Activated gamma-delta T cell (primary cell): ENCODE data around the gene NIPAL1.

Experiments
- DNase-seq: peaks from one replicate; lab custom pipeline; 2025; lab: John Stamatoyannopoulos, UW

NIPAL1 gene

DNA sequence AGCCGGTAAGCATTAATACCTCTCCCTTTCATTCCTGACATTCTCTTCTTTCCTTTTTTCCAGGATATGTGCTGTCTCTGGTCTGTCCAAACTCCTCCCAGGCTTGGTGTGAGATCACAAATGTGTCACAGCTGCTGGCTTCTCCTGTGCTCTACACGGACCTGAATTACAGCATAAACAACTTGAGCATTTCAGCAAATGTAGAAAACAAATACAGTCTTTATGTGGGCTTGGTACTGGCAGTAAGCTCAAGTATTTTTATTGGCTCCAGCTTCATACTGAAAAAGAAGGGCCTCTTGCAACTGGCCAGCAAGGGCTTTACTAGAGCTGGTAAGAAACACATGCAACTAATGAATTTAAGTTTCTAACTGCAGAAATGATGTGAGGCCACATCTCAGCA, 8.4 kb downstream of the NIPAL1 start:
- no peak for DNase-seq

DNA sequence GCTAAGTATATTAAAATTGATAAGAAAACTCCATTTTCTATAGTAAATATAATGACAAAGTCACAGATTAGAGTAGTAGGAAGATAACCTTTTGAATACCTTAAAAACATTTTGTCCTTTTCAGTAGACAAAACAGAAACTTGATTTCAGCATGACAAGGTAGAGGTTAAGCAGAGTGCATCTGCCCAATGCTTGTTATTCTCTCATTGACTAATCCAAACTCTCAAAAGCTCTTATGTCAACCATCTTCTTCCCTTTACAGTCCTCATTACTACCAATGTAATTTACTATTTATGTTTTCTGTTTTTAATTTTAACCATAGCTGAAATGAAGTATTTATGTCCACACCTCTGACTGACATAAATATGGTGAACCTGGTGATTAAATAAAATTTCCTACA, 11.1 kb downstream of the NIPAL1 start:
- no peak for DNase-seq

DNA sequence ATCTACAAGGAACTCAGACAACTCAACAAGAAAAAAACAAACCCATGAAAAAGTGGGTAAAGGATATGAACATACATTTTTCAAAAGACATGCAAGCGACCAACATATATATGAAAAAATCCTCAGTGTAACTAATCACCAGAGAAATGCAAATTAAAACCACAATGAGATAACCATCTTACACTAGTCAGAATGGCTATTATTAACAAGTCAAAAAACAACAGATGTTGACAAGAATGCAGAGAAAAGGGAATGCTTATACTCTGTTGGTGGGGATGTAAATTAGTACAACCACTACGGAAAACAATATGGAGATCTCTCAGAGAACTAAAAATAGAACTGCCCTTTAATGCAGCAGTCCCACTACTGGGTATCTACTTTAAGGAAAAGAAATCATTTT, 12.1 kb downstream of the NIPAL1 start:
- no peak for DNase-seq

DNA sequence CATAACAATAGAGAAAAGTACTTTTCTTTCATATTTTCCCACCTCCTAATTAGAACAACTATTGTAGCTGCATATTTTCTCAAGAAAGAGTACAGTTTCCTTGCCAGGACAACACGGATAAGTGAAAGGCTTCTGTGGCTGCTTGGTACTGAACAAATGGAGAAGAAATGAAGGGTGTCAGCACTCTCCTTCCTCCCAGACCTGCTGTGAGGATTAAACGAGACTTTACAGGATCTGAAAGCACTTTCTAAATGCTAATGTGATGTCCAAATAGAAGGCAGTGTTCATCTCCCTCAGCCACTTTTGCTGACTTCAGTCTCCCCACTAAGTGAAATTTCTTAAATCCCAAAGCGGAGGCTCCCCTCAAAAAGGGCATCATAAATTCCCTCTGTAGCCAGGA, 13.9 kb downstream of the NIPAL1 start:
- DNase-seq: no peak

DNA sequence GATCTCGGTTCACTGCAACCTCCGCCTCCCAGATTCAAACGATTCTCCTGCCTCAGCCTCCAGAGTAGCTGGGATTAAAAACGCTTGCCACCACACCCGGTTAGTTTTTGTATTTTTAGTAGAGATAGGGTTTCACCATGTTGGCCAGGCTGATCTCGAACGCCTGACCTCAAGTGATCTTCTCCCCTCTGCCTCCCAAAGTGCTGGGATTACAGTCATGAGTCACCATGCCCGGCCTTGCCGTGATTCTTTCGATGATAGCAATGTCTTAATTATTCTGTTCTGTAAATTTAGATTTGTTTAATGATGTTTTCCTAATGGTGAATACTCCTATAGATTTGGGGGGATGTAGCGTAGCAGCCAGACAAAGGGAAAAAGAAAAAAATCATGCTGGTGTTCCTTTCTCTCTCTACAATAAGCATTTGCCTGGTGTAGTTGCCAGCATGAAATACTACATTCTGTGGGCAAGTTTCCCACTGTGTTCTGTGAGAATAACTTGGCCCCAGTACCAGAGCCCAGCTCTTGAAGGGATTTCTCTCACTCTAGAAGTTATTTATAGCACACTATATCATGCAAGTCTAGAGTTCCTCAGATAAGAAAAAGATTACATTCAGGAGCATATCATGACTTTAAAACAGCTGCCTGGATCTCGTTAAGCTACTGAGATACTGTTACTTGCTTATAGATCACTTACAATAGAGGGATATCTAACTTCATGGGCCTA, 15.4 kb downstream of the NIPAL1 start:
- DNase-seq: no peak

DNA sequence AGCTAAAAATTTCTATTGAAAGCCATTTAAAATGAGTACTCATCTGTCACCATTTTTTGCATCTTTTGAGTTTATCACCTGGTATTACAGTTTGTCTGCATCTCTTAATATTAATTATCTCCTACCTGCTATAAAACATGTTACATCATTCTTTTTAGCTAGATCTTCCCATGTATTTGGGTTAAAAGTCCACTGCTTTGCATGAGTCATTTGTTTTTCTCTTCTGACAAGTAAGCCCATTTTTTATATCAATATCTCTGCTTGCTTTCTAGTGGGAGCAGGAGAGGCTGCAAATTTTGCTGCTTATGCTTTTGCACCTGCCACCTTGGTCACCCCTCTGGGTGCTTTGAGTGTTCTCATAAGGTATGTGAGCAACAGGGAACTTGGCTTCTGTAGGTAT, 16.1 kb downstream of the NIPAL1 start:
- no peak for DNase-seq

DNA sequence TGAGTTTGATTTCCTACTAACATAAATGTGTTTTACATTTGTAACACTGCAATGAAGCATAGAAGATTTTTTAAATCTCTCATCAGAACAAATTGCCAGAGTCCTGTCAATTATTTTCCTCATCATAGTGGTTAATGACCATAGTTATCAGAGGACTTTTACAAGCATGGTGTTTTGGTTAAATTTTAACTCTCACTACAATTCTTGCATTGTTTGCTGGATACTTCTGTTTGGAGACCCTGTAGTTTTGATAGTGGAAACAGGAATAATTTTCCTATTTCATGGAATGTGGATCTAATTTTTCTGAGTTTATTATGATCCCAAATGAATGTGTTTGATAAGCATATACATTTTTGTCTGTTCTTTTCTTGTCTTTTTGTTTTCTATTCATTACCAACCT, 16.8 kb downstream of the NIPAL1 start:
- no peak for DNase-seq

DNA sequence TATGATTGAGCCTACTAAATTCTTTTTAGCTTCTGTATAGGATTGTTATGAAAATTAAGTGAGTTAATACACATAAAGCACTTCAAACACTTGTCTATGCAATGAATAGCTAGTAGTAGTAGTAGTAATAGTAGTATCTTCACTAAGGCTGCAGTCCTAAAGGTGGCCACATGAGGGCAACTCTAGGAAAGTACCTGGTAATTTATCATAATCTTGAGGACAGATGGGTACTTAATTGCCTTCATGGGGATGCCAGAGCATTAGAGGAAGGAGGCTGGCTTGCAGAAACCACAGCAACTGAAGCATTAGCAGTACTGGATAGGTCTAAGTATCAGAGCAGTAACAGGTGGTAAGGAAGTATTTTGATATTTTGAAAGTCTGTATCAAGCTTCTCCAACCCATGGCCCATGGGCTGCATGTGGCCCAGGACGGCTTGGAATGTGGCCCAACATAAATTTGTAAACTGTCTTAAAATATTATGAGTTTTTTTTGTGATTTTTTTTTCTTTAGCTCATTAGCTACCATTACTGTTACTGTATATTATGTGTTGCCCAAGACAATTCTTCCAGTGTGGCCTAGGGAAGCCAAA, 17.3 kb downstream of the NIPAL1 start:
- no peak for DNase-seq

DNA sequence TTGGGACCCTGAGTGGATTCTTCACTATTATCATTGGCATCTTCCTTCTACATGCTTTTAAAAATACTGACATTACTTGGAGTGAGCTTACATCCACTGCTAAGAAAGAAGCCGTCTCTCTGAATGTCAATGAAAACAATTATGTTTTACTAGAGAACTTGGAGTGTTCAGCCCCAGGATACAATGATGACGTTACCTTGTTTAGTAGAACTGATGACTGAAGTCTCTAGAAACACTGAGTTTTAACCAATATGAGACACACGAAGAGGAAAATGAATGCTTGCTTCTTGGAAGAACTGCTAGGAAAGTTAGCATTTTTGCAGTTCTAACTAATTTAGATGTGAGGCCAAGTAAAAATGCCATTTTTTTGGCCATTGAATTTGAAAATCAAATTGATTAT, 19.4 kb downstream of the NIPAL1 start:
- DNase-seq: no peak

DNA sequence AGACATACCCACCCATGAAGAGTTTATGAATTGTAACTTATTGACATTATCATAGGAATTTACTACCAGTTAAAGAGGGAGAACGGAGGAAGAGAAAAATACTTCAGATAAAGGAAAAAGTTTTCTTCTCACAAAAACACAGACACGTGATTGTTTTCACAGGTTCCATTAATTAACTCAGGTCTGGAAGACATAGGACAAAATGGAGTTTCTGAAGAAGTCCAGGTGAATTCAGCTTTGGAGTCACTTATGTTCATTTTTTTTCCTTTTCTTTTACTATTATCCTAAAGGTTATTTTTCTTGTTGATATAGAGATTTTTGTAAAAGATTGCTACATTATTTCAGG, 20.5 kb downstream of the NIPAL1 start:
- DNase-seq: no peak

DNA sequence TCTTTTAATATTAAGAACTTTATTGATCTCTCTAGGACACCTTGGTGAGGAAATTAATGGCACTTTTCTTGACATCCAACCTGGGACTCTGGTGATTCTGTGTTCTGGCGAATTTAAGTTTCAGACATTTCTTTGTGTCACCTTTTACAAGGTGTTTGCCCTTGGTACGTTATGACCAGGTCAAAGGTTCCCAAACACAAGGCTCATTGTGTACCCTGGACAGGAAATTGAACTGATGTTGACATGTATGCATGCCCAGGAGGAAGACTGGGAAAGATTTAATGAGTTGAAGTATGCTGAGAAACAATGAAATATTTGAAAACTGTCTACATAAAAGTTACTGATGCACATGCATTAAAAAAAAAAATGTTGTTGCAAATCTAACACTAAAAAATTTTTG, 22.1 kb downstream of the NIPAL1 start:
- DNase-seq: no peak

DNA sequence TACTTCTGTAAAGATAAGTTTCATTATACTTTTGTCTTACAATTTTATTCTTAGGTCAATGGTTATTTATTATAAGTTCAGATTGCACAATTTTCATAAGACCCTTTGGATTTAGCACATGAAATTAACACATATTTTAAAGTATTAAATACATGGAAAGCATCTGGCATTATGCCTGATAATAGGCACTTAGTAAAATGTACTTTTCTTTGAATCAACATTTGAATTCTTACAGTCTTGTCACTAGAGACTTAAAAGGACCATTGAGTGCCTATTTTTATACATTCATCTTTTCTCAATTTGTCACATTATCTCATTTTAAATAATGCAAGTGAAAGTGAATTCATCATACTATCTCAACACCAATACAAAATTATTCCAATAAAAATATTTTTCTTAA, 23.0 kb downstream of the NIPAL1 start:
- no peak for DNase-seq

DNA sequence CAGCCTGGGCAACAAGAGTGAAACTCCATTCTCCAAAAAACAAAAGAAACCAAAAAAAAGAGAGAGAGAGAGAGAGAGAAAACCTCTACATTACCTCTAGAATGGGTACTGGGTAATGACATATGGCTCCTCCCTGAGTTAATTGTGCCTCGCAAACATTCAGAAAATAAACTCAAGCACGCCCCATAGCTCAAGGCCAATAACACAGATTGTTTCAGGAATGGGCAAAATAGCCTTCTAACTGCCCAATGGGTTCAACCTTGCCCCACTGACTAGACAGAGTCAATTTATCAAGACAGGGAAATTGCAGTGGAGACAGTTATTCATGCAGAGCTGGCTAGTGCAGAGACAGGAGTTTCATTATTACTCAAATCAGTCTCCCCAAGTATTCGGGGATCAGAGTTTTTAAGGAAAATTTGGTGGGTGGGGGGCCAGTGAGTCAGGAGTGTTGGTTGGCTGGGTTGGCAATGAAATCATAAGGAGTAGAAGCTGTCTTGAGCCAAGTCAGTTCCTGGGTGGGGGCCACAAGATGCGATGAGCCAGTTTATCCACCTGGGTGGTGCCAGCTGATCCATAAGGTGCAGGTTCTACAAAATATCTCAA, 25.1 kb downstream of the NIPAL1 start:
- no peak for DNase-seq

DNA sequence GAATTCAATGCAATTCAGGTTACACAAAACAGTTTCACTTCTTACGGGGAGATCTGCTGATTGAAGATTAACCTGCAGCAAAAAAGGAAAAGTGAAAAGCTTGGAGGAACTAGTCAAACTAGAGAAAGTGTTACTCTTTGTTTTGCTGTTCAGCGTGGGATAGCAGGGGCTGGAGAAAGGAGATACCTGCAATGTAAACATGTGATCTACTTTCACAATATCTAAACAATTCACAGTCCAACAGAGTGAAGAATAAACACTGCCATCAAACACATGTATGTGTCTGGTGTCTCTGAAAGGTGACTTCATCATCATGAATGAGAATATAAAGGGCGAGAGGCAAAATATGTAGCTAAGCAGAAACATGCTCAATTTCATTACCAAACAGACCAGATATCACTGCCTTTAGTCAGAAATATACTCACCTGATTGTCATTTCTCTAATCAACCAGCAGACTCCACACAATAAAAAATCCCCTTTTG, 26.4 kb downstream of the NIPAL1 start:
- no peak for DNase-seq

DNA sequence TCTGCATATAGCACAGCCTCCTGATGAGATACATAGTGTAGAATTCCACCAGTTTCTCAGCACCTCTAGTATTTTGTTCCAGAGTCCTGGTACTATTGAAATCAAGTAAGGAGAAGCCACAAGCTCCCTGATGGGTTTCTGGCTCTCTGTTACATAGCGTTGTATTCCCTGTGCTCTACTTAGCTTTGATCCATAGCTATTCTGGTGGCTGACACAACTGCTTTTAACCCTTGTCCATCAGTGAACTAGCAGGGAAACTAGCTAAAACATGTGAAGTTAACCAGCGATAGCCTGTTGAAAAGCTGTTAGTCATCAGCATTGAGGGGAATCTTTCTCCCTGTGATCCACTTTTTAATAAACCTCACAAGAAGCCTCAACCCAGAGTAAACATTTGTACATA, 26.9 kb downstream of the NIPAL1 start:
- DNase-seq: no peak

DNA sequence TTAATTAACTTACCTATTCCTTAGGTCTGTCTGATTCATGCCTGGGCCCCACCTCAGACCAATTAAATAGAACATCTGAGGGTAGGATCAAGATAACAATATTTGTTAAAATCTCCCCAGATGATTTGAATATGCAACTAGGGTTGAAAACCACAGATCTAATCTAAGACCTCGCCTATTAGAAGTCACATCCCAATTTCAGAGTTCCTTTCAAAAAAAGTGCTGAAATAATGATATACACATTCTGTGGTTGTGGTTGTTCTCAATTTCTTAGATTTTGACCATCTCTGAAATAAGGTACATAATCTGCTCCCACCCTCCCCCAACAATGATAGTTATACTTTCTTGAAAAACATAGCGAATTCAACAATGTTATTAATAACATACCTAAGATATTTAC, 27.7 kb downstream of the NIPAL1 start:
- DNase-seq: no peak

DNA sequence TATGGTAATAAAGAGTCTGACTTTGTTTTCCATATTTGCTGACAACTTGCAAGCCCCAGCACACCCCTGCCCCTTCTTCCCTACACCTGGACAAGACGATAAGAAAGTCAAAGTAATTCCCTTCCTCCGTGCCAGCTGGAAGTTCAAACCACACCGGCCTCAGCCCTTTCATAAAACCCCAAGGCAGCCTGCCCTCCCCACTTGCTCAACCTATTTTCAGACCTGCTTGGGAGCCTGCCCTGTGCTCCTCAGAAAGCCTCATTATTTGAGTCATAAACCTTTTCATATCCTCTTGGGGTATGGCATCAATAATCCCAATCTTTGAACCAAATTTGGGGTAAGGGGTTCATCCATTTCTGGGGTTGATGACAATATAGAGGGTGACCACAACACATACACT, 29.5 kb downstream of the NIPAL1 start:
- no peak for DNase-seq

DNA sequence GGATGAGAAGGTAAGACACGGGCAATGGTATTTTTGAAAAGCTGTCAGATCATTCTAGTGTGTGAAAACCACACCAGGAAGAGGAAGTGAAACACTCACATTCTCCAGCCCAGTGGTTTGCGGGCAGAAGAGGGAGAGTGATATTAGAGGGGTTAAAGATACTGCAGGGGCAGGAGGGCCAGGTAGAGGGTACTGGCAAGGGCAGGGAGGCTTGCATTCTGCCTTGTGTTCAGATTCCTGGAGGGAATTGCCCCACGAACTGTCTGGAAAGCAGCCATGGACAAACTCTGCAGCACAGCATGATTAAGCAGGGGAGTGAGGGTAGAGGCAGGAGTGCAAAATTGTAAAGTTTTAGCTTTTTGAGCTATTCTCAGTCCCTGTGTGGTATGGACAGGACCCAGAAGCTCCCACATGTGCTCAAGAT, 30.9 kb downstream of the NIPAL1 start:
- DNase-seq: no peak

DNA sequence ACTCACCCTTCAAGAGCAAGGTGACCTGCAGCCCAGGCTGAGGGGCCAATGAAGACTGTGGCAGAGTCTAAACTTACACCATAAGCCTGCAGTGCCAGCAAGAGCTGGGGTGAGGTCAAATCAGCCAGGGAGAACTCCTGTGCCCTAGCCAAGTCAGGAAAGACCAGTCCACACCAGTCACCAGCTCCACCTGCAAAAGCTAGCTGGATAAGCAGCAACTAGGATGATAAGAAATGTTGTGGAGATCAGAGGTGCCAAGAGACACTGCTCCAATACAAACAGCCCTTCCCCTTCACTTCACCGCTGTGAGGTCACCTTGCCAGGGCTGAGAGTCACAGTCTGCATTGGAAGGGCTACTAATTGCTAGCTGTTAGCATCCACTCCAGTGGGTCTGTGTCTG, 31.3 kb downstream of the NIPAL1 start:
- DNase-seq: no peak

DNA sequence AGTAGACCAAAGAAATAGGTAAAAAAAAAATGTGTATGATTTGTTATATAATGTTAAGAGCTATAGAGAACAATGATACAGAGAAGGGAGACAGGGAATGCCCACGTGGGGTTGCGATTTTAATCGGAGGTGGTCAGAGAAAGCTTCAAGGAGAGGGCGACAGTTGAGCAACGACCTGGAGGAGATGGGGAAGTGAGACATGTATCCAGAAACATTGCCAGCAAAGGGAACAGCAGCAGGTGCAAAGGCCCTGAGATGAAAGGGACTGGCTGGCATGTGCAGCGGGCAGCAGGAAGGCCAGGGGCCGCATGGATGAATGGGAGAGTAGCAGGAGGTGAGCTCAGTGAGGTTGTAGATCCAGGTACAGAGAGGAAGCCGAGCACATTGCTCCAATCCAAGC, 32.9 kb downstream of the NIPAL1 start:
- DNase-seq: no peak

DNA sequence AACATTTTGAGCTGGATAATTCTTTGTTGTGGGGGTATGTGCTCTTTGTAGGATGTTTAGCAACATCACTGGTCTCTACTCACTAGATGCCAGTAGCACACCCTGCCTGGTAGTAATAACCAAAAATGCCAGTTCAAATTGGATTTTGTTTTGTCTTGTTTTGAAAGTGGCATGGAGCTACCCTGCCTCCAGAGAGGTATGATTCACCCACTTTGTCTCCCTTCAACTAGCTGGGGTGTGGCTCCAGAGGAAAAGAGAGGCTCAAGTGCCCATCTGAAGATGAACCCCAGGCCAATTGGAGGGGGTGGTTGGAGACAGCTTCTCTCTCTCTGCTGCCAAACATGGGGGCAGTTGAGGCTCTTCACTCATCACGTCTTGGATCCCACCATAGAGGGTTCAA, 34.5 kb downstream of the NIPAL1 start:
- no peak for DNase-seq

DNA sequence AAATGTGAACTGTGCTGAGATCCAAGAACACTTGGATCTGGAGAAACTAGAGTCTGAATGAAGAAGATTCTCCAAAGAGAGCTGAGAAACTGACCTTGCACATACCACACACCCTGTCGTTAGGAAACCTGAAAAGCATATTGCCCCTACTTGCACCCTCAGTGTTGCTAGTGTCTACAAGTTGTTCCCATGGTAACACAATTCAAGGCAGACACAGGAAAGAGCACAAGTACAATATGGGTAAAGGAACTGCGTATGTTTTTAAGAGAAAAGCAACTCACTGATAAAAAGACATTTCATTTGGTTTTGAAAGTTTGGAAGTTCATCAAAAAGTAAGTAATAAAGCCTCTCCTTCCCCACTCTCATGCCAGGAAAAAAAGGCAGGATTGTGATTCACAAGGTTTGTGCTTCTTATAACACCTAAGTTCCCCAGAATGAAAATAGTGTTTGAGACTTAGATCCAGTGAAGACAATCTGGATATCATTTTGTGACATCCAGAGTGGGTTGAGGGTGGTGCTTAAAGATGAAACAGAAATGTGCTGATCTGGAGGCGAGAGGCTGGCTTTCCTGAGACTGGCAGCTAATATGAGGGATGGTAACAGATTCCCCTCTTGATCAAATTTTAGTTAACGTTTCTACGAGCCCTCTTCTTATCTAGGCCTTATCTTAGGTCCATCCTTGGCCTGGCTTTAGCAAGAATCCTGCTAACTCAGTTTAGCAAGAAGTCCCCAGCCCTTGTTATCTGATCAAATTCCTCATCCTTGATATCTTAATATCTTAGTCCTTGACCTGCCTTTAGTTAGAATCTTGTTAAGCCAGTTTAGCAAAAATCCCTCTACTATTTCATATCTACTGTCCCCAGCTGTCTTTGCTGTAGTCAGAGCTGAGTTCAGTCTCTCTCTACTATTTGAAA, 42.3 kb downstream of the NIPAL1 start:
- no peak for DNase-seq

DNA sequence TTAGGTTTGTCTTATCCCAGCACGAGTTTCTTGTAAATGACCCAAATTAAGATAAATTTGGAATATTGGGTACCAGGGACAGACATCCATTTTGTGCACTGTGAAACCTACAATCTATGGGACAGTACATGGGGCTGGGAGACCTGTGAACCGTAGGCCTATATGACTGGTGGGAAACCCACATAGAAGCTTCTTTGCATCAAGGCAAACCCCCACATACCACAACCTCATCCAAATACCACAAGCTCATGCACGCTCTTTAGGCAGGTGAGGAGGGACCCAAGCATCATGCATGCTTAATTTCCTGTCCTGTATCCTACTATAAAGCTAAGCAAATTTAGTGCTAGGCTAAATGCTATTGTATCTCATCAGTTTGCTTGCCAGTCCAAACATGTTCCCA, 47.8 kb downstream of the NIPAL1 start:
- no peak for DNase-seq
